ENCODE data around the gene ITPKB.
"Not testable (repeated sequence)": the region's sequence is repeated elsewhere in the genome, so short reads cannot be mapped to it uniquely, and the experiment has no call there.

Gene ITPKB

DNA sequence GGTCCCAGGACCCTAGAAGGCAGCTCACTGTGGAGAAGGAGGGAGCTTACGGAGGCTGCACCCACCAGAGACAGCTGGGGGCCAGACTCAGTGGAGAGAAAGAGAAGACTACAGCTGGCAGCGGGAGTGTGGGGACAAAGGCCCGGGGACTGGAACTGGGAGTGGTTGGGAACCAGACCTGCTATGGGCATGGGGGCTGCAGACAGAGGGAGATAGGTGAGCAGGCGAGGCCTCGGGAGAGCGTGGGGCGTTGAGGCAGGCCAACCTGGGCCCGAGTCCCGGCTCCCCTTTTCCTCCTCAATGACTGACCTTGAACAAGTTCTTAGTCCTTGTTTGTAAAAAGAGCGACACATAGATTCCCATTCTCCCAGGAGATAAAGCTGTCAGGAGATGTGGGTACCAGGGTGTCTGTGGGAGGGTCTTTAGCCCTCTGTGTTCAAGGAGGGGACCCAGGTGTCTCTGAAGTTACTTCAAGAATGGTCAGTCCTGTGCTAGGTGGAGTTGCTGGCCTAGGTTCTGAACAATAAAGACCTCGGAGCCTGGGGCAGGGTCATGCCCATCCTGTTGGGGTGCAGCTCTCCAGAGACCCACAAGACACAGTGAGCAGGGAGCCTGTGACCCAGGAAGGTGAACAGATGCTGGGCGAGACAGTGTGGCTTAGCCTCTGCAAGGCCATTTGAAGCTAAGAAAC is 87.9 kb downstream of the ITPKB start:
- DNase-seq (ENCODE audit: low read depth), result no peak

DNA sequence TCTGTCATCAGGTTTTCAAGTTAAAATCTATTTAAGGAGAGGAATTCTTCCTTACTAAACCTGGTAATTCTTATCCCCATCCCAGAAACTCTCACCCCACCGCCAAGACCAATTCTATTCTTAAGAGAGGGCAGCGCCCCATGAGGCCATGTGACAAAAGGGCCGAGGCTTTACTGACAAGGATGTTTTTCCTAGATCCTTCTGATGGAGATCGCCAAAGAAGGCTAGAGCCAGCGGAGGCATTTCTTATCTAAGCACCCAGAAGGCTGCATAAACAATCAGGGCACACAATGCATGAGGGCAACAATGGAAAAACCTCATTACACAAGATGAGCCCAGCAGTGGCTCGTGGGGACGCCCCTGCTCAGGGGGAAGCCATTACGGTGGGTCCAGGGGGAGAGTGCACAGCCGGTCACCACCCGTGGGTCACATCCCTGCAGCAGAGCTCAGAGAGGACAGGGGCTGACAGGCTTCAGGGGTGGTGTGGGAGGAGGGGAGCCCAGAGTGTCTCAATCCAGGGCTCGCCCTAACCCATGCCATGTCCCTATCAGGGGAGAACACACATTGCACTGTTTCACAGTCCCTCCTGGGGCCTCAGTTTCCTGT is 88.7 kb downstream of the ITPKB start:
- DNase-seq (ENCODE audit: low read depth), result no peak

DNA sequence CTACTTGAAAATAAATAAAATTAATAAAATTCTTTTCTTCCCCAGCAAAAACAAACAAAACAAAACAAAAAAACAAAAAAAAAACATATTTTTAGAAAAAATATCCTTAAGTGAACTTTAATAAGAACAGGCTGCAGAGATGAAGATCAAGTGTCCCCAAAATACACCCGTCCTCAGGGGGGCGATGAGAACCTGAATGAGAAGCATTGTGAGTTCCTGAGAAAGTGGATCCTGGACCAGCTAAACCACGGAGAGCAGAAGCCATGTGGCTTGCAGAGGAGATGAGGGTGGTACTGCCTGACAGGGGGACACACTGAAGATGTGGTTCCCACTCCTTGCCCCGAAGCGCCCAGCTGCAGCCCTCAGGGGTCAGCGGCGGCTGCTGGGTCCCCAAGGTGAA is 89.3 kb downstream of the ITPKB start:
- DNase-seq (ENCODE audit: low read depth), result no peak

DNA sequence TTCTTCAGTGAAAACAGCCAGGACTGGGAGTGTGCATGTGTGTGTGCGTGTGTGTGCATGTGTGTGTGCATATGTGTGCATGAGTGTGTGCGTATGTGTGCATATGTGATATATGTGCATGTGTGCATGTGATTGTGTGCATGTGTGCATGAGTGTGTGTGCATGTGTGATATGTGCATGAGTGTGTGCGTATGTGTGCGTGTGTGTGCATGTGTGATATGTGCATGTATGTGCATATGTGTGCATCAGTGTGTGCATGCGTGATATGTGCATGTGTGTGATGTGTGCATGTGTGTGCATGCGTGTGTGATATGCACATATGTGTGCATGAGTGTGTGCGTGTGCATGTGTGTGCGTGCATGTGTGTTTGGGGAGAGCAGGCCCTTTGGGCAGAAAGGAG is 89.8 kb downstream of the ITPKB start:
- no peak for DNase-seq (ENCODE audit: low read depth)

DNA sequence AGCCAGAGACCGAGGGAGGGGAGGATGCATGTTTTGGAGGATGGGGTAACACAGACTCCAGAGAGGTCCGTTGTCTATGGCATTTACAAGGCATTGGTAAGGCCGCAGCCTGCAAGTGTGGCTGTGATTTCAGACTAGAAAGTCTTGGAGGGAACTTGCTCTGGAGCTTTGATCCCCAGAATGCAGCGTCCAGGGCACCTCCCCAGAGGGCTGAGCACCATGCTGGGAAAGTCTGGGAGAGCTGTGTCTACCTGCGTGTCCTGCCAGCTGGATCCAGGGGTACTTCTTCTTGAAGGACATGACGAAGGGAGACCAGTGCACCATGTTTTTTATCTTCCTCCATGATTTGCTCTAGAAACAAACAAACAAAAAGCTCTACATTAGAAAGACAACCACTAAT is 90.7 kb downstream of the ITPKB start:
- no peak for DNase-seq (ENCODE audit: low read depth)

DNA sequence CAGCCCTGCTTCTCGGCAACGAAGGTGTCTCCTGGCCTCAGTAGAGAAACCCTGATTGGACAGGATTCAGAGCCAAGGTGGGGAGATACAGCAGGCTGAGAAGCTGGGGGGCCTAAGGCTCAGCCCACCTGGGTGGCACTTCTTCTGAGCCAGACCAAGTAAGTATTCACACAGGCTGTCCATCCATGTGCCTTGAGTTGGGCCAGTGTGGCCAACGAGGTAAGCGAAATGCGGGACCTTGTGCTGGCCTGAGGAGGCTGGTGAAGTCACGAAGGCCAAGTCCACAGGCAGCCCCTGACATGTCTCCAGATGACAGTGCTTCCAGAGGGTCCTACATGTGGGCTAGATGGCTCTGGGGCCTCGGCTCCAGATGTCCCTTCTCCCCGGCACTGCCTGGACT is 91.4 kb downstream of the ITPKB start:
- DNase-seq (ENCODE audit: low read depth), result no peak

DNA sequence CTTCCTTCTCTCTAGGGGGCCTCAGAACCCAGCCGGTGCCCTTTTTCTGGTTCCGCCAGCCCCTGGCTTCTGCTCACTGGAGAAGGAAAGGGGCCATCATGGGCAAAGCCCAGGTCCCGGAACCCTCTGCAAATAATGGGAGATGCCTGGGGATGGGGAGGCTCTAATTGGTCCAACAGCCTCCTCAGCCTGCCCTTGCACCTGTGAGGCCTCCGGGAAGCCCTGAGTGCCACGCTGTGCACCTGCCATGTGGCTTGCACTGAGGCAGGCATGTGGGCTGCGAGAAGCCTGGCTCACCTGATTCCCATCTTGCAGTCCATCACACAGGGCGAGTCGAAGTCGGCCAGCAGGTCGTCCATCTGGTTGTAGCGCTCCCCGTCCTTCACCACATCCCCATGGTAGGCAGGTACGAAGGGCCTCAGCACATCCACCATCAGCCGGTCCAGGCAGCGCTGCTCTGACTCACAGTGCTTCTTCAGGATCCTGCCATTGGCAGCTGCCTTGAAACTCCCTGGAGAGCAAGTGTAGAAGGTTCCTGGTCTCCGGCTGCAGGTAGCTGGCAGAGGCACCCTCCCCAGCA is 92.1 kb downstream of the ITPKB start:
- DNase-seq (ENCODE audit: low read depth), result no peak

DNA sequence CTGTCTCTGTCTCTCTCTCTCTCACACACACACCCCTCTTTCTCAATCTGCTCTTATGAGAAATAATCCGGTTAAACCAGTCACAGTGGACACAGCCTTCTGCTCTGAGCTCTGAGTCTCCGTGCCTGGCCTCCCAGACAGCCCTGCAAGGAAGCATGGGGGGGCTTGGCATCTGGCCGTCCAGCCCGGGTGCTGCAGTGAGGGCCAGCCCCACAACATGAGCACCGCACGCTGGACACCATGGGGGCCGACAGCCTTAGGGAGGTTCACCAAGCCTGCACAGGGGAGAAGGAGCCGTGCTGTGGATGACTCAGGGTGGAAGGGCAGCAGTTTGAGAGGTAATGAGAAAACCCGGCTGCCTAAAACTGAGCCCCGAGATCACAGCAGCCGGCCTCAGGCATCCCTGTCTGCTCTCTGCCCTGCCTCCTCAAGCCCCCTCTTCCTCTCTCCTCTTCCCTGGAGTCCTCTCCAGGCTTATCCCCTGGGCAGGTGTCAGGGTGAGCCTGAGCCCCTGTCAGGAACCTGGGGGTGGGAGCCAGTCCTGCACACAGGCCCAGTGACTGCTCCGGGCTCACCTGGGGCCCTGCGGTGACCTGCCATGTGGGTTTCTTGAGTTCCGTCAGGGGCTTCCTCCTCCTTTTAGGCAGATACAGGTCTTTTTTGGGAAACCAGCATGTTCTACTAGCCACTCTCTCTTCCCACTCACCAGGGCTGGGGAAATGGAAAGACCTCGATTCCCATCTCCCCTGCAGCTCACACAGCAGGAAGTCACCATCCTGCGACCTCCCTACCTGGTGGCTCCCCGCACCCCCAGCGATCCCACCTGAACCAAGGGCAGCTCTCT is 92.8 kb downstream of the ITPKB start:
- no peak for DNase-seq (ENCODE audit: low read depth)

DNA sequence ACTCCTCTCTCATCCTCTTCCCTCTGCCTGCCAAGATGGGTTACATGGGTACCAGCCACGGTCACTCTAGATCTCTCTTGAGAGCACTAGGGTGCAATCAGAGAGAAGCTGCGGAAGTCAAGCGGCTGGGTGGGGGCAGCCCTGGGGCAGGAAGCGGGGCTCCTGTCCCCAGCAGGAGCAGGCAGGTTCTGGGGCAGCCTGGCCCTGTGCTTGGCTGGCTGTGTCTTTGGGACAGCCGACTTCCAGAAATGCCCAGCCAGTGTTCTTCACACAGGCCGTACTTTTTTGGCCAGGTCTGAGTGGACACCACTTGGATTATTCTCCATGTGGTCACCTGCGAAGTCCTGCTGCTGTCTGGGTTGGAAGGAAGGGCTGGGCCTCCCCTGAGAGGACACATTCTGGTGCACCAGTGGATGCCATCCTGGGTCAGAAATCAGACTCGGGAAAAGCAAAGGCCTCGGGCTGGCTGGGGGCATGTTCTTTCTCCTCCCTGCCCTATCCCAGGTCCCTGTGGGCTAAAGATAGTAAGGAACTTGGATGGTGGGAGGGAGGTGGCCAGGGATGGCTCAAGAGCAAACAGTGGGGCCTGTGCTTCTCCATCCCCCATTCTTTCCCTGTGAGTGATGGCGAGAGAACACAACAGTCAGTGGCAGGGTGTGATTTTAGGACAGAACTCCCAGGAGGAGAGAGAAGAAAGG is 93.7 kb downstream of the ITPKB start:
- DNase-seq (ENCODE audit: low read depth), result no peak

DNA sequence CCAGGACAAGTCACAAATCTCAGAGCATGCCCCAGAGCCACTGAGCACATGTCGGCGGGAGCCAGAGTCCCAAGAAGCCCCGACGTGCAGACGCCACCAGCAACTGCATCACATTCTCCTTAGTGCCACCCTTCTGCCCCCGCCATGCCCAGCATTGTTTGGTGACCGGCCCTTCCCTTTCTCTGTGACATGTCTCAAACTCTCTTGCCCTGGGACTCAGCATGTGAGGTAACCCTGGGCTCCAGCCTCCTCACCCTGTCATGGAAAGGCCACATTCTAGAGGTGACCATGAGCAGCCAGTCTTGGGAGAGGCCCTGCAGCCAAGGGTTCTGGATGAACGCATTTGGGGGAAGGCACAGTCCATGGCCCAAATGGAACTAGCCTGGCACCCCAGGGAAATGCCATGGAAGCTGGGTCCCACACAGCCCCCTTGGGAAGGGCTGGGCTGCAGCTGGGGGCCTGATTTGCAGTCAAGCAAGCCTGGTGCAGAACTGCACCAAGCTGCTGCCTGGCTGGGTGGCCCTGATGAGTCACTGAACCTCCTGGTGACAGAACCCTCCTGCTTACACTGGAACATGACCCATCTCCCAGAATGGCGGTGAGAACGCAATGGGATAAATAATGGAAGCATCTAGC is 94.4 kb downstream of the ITPKB start:
- no peak for DNase-seq (ENCODE audit: low read depth)

DNA sequence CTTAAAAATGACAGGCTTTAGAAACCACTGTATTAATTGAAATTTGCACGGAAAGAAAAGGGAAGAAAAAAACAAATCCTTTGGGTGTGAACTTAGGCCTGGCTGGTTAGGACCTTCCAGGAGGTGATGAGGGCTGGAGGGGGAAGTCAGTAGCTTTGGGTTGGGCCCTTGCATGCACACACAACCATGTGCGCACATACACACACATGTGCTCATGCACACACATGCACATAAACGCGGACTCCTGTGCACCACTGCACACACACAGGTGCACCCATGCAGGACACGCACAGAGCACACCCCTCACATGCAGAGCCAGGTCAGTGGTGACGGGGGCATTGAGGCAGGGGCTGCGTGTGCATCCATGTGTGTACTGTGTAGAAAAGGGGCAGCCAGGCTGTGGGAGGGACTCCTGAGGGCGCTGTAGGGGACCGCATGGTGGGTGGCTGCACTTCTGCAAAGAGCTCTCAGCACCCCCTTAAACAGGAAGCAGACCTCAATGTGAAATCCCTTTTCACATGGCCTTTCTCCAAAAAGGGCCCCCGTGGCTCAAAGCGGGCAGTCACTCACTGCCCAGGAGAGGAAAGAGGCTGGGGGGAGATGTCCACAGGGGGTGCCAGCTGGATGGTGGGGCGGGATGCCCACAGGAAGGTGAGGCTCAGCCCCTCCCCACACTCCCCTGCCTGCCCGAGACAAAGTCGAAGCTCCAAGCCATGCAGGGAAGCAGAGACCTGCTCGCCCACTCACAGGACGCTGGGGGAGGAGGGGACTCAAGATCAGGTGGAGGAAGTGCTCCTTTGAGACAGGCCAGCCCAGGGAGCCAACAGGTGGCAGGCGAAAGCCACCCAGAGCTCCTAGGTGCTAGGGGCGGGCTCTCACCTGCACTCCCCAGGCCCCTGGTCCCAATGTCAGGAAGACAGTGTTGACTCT is 95.2 kb downstream of the ITPKB start:
- no peak for DNase-seq (ENCODE audit: low read depth)

DNA sequence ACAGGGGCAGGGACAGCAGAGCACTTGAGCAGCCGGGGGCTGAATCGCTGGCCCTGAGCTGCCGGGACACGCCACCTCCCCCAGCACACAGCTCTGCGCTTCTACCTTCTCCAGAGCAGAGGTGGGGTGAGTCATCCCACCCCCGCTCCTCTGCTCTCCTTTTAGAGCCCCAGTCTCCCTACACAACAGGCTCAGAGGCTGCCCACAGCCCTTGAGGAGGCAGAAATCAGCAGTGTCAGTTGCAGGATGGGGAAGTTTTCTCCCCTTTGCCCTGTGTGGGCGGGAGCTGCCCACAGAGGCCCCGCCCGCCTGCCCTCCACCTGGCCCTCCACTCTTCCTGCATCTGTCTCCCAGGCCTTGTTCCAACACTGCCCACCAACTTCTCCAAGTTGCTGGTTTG is 95.9 kb downstream of the ITPKB start:
- no peak for DNase-seq (ENCODE audit: low read depth)

DNA sequence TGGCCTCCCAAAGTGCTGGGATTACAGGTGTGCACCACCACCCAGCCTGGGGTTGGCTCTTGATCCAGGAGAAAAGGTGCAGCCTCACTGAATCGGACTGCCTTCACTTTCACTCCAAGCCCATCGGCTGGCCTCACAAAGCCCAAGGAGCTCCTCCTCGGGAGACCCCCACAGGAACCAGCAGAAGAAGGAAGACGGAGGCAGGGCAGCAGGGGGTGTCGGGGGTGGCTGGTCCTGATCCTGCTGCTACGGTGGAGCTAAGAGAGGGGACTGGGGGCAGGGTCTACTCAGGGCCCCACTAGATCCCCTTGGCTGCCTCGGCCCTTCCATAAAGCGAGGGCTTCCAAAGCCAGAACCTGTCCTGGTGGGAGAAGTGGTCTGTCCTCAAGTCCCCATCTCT is 96.7 kb downstream of the ITPKB start:
- DNase-seq (ENCODE audit: low read depth), result no peak

DNA sequence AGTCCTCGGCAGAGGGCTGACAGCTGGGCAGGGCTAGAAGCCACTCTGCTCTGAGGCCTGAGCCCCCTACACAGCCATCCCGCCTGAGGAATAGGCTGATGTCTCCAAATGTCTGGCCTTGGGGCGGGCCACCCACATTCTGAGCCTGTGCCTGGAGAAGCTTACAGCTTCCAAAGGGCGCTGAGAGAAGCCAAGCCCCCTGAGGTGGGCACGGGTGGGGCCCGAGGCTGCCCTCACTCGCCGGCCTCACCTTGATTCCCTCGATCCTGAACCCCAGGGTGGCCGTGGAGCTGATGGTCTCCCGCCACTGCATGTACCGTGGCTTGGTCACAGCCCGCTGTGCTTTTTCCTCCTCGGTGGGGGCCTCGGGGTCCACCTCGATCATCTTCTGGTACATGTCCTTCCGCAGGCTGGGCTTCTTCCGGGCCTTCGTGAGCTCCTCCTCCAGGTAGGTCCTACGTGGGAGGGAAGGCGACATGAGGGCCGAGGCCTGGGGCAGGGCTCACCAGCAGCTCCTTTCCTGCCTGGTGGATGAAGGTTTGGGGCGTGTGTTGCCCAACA is 97.3 kb downstream of the ITPKB start:
- DNase-seq (ENCODE audit: low read depth), result no peak

DNA sequence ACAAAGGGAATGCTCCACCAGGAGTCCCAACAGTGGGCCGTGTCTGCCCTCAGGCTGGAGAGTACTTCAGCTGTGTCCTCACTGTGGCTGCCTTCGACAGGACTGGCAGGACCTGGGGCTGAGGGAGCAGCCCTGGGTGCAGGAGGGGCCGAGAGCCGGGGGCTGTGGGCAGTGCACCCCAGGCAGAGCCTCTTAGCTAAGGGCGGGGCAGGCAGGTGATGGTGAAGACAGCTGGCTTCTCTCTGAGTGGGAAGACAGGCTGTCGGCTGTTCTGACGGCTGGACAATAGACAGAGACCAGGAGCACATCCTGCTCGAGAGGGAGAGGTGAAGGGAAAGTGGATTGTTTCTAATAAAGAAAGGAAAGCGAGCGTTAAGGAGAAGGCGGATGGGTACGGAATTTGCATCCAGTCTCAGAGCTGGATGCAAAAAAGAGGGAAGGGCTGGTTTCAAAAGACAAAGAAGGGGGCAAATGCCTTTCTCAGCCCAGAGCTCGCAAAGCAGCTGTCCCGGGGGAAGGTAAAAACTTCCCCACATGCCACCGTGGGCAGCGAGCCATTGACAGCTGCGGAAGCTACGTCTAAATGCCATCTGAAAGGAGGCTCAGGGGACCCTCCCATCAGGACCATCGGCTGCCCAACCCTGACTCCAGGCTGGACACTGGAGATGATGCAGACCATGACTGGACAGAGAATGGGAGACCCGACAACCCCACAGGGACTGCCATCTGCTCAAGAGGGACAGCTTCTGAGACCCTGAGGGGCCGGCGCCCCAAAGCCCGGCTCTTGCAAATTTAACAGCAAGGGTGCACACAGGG is 98.6 kb downstream of the ITPKB start:
- no peak for DNase-seq (ENCODE audit: low read depth)

DNA sequence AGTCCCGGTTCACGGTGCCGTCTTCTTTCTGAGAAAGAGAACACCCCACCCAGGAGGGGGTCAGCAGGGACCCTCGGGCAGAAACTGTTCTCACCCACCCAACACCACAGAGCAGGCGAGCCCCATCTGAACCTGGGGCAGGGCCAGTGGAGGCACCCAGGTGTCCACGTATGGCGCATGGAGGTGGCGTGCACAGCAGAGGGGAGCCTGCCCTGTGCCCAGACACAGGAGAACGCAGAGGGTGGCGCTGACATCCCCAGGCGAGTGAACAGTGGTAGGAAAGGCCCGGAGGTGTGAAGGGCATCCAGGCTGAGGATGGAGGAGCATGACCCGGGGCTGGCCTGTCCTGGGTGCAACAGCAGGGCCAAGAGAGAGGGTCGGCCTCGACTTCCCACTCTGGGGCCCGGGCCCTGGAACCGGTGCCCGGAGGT is 99.4 kb downstream of the ITPKB start:
- DNase-seq (ENCODE audit: low read depth), result no peak

DNA sequence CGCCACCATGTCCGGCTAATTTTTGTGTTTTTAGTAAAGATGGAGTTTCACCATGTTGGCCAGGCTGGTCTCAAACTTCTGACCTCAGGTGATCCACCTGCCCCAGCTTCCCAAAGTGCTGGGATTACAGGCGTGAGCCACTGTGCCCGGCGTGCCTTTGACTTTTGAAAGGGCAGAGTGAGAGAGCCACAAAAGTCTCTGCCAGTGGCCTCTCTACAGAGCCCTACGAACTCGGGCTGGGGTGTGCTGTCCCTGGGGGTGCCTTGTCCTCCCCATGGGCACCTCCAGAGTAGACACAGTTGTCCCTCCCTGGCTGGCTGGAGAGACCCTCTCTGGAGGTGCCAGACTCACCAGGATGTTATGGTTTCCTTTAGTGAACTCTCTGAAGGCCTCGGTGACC is 99.9 kb downstream of the ITPKB start:
- not testable (repeated sequence) for DNase-seq (ENCODE audit: low read depth)

DNA sequence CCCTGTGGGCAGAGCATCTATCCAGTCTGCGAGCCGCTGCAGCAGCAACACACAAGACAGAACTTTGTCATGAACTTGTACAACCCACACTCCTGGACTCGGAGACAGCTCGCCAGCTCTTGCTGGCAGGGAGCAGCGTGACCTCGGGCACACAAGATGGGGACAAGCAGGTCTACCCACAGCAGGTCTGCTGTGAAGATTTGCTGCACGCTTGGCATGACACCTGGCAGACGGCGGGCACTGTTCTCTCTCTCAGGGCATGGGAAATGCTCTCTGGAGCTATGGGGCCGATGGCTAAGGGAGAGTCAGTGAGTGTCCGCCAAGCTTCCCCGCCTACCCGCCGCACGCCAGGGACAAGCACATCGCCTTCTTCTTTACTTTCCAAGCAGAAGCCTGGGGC is 100.5 kb downstream of the ITPKB start:
- DNase-seq (ENCODE audit: low read depth), result no peak

DNA sequence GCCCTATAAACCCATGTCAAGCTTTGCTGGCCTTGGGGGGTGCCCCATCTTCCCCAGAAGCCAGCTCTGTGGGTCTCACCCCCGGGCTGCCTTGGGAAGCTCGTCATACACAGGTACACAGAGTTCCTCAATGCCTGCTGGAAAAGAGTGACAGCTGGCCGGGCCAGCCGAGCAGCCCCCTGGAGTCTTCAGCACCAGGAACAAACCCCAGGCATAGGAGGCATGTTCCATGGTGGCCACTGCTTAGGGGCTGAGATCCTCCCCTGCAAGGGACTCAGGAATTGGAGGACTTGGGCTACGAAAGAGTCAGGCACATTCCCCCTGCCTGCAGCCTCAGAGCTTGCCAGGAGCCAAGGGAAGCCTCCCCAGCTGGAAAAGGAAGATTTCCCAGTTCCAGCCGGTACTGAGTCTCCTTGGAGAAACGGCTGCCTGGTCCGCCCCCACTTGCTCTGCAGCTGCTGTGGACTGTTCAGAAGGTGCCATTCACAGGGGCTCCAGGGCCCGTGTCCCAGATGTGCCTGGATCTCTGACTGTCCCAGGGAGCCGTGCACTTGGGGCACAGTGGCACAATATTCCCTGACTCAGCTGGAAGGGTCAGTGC is 101.0 kb downstream of the ITPKB start:
- DNase-seq (ENCODE audit: low read depth), result no peak

Data from non-pigmented ciliary epithelial cell (primary cell).